ENCODE data around the gene C1QL3. TPM values are rescaled to one million over a fixed set of nuclear protein-coding genes. Genes with fewer than 3 reads are reported as not detected.
A peak's percentile ranks its signal among the peaks of the same experiment; 100 is the strongest.

C1QL3 gene
- total RNA-seq: 0.27 TPM

GRCh38 chr10:16521311-16522016 lies at the start of gene C1QL3:
TSS of gene C1QL3 (minus strand) at chr10:16521879. CDS start at chr10:16521065, 814 bp downstream.
- DNase-seq (ENCODE audit: low read depth in 2 of 3, low spot score in 2 of 3): peak in 2 of 3 donors; percentile 33 to 66

- DNase-seq (ENCODE audit: low read depth in 2 of 3, low spot score in 2 of 3): no peak
These were observed 49.1 kb upstream of the C1QL3 start for GRCh38 chr10:16570731-16571130.

GRCh38 chr10:16566202-16566805 lies 44.6 kb upstream of the C1QL3 start:
- no peak for DNase-seq (ENCODE audit: low read depth in 2 of 3, low spot score in 2 of 3)

GRCh38 chr10:16565604-16566003 lies 43.9 kb upstream of the C1QL3 start:
- no peak for DNase-seq (ENCODE audit: low read depth in 2 of 3, low spot score in 2 of 3)

GRCh38 chr10:16562891-16563290 lies 41.2 kb upstream of the C1QL3 start:
- no peak for DNase-seq (ENCODE audit: low read depth in 2 of 3, low spot score in 2 of 3)

- DNase-seq (ENCODE audit: low read depth in 2 of 3, low spot score in 2 of 3): no peak
These were observed 37.6 kb upstream of the C1QL3 start for GRCh38 chr10:16559236-16559773.

- DNase-seq (ENCODE audit: low read depth in 2 of 3, low spot score in 2 of 3): no peak
These were observed 26.3 kb upstream of the C1QL3 start for GRCh38 chr10:16547973-16548372.

- peak in 2 of 3 donors; percentile 20 to 52 for DNase-seq (ENCODE audit: low read depth in 2 of 3, low spot score in 2 of 3)
These were observed 23.5 kb upstream of the C1QL3 start for GRCh38 chr10:16545116-16545736.

GRCh38 chr10:16544591-16544990 lies 22.9 kb upstream of the C1QL3 start:
- DNase-seq (ENCODE audit: low read depth in 2 of 3, low spot score in 2 of 3): no peak

- DNase-seq (ENCODE audit: low read depth in 2 of 3, low spot score in 2 of 3): no peak
These were observed 22.4 kb upstream of the C1QL3 start for GRCh38 chr10:16544099-16544498.

- DNase-seq (ENCODE audit: low read depth in 2 of 3, low spot score in 2 of 3): no peak
These were observed 14.5 kb upstream of the C1QL3 start for GRCh38 chr10:16536155-16536554.

- no peak for DNase-seq (ENCODE audit: low read depth in 2 of 3, low spot score in 2 of 3)
These were observed 8.2 kb upstream of the C1QL3 start for GRCh38 chr10:16529853-16530252.

- no peak for DNase-seq (ENCODE audit: low read depth in 2 of 3, low spot score in 2 of 3)
These were observed 5.8 kb upstream of the C1QL3 start for GRCh38 chr10:16527452-16527851.

- peak in 2 of 3 donors; percentile 48 to 57 for DNase-seq (ENCODE audit: low read depth in 2 of 3, low spot score in 2 of 3)
These were observed 779 bp downstream of the C1QL3 start for GRCh38 chr10:16520900-16521299.

- no peak for DNase-seq (ENCODE audit: low read depth in 2 of 3, low spot score in 2 of 3)
These were observed 1.5 kb downstream of the C1QL3 start for GRCh38 chr10:16519908-16520861.

- no peak for DNase-seq (ENCODE audit: low read depth in 2 of 3, low spot score in 2 of 3)
These were observed 2.3 kb downstream of the C1QL3 start for GRCh38 chr10:16519250-16519907.

GRCh38 chr10:16518822-16519221 lies 2.9 kb downstream of the C1QL3 start:
- peak in 2 of 3 donors; percentile 16 to 49 for DNase-seq (ENCODE audit: low read depth in 2 of 3, low spot score in 2 of 3)

GRCh38 chr10:16510843-16511242 lies 10.8 kb downstream of the C1QL3 start:
- no peak for DNase-seq (ENCODE audit: low read depth in 2 of 3, low spot score in 2 of 3)

- no peak for DNase-seq (ENCODE audit: low read depth in 2 of 3, low spot score in 2 of 3)
These were observed 11.7 kb downstream of the C1QL3 start for GRCh38 chr10:16509996-16510395.

- DNase-seq (ENCODE audit: low read depth in 2 of 3, low spot score in 2 of 3): no peak
These were observed 16.5 kb downstream of the C1QL3 start for GRCh38 chr10:16505161-16505560.

Data from hematopoietic multipotent progenitor cell (in vitro differentiated cells).